ENCODE measurements around the gene ACTA2. TPM values are rescaled to one million over a fixed set of nuclear protein-coding genes. Genes with fewer than 3 reads are reported as not detected.
A peak's percentile ranks its signal among the peaks of the same experiment; 100 is the strongest.
"Not testable (repeated sequence)": the region's sequence is repeated elsewhere in the genome, so short reads cannot be mapped to it uniquely, and the experiment has no call there.

The ACTA2 gene
- total RNA-seq, 1 experiment from 2014 or later, result 52.2 TPM

DNA sequence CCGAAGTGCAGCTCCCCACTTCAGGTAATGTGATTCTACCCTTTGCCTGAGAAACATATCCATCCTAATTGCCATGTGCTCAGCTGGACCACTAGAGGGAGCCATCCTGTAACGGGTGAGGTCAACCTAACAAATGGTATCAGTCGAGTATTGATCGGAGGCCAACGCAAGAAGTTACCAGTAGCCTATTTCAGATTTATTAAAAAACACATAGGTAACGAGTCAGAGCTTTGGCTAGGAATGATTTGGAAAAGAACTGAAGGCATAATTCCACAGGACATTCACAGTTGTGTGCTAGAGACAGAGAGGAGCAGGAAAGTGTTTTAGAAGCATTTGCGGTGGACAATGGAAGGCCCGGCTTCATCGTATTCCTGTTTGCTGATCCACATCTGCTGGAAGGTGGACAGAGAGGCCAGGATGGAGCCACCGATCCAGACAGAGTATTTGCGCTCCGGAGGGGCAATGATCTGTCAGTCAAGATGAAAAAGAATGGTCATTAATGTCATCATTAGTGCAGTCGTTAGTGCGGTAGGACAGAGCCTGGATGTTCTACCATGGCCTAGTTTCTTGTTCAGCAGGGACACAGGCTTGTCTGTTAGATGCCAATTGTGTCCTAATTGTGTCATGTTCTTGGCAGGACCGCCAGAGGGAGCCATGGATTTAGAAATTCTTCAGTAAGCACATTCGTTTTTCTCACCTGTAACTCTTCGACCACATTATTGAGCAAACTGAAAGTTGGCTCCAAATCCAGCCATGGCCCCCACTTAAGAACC is 17.5 kb downstream of the ACTA2 start:
- TSS peak; percentile 17 for BruUV-seq (replicated peaks)
- POLR2A ChIA-PET (ENCODE audit: low non-redundant PET), result no interaction called here
- intact Hi-C loops (cut with micrococcal nuclease; ENCODE audit: unreplicated experiment), result loop anchor here (1.0 to 10.0 kb wide), 5 partner anchors 52 to 282 kb away; no protein-coding TSS in a partner anchor
- CTCF ChIA-PET, result interaction anchor here (0.5 to 1.4 kb wide), 8 partner anchors 15 to 370 kb away, joined by 3 to 13 read pairs (median 3); partner anchors contain the start of gene CH25H
- Histone ChIP-seq H3K9me3 (ENCODE audit: low read depth, low read length, poor library complexity, severe bottlenecking) (no peaks in the 10 kb centered on the region), H3K36me3 (ENCODE audit: insufficient read depth, low read length, poor library complexity, severe bottlenecking) (peaks cover 26% of the 10 kb centered on the region), H3K4me3 (ENCODE audit: low read depth, low read length, poor library complexity, severe bottlenecking) (no peak overlapping the region), H3K27ac (ENCODE audit: low read depth, low read length, poor library complexity, severe bottlenecking) (peak overlapping the region; percentile 60), H3K27me3 (replicated peaks; ENCODE audit: insufficient read depth, low read depth, low read length, poor library complexity) (no peaks in the 10 kb centered on the region), H3K4me1 (ENCODE audit: insufficient read depth, low read length, poor library complexity, severe bottlenecking) (peaks cover 24% of the 10 kb centered on the region)
- peak; percentile 86 for DNase-seq (ENCODE audit: low spot score)
- TF ChIP-seq, protein P1, sequence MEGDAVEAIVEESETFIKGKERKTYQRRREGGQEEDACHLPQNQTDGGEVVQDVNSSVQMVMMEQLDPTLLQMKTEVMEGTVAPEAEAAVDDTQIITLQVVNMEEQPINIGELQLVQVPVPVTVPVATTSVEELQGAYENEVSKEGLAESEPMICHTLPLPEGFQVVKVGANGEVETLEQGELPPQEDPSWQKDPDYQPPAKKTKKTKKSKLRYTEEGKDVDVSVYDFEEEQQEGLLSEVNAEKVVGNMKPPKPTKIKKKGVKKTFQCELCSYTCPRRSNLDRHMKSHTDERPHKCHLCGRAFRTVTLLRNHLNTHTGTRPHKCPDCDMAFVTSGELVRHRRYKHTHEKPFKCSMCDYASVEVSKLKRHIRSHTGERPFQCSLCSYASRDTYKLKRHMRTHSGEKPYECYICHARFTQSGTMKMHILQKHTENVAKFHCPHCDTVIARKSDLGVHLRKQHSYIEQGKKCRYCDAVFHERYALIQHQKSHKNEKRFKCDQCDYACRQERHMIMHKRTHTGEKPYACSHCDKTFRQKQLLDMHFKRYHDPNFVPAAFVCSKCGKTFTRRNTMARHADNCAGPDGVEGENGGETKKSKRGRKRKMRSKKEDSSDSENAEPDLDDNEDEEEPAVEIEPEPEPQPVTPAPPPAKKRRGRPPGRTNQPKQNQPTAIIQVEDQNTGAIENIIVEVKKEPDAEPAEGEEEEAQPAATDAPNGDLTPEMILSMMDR (conservative IDR thresholded peaks at IDR 0.05; ENCODE audit: low read depth, low read length), result peak; percentile 92
- TF ChIP-seq EZH2 (IDR thresholded peaks at IDR 0.05; ENCODE audit: borderline replicate concordance, low read depth, low read length, poor library complexity, severe bottlenecking), result no peak

DNA sequence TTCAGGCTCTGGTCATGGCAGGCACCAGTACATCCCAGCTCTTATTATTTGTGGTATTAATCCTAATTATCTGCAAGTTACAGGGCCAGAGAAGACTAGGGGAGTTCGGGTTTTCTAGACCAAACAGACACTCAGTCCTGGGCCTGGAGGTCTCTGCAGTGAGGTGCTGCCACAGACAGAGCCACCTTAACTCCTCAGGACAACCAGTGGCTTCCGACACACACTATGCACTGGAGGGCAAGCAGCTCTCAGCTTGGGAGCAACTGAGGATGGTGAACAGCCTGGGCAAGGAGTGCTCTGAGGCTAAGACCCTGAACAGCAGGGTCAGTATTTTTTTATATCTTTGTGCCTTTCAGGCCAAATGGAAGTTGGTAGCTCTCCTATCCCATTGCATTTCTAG is 19.0 kb downstream of the ACTA2 start:
- H3K27ac ChIP-seq (ENCODE audit: low read depth, low read length, poor library complexity, severe bottlenecking), result no peak overlapping the region
- no TSS peak for BruUV-seq (replicated peaks)

DNA sequence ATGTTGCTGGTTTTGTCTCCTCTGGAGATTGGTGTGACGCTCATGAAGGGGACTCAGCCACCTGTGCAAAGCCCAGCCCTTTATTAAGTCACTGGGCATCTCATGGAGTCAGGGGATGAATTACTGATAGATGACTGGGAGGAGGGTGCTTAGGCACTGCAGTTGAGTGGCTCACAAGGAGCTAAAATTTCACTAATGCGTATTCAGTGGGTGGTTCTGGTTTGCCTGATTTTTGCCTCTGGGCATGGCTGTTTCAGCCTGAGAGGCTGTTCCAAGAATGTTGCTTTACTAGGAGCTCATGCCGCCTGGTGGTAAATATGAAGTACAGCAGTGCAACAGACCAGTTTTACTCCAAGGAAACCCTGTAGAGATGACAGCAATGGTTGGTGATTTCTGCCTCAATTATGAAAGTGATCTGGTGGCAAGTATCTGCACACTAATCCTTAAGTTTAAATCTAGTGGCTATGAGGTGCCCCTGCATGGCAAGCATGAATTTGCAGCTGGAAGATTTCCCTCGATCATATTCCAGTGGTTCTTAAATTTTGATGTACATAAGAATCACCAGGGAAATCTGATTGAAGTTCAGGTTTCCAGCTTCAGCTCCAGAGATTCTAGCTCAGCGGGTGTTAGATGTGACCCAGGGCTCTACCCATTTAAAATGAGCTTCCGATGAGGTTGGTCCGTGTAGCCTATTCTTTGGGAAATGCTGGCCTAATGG is 19.9 kb downstream of the ACTA2 start:
- Histone ChIP-seq H3K9me3 (ENCODE audit: low read depth, low read length, poor library complexity, severe bottlenecking) (no peaks in the 10 kb centered on the region), H3K4me3 (ENCODE audit: low read depth, low read length, poor library complexity, severe bottlenecking) (no peak overlapping the region), H3K27ac (ENCODE audit: low read depth, low read length, poor library complexity, severe bottlenecking) (no peak overlapping the region), H3K27me3 (replicated peaks; ENCODE audit: insufficient read depth, low read depth, low read length, poor library complexity) (no peaks in the 10 kb centered on the region), H3K4me1 (ENCODE audit: insufficient read depth, low read length, poor library complexity, severe bottlenecking) (peaks cover 24% of the 10 kb centered on the region), H3K36me3 (ENCODE audit: insufficient read depth, low read length, poor library complexity, severe bottlenecking) (peaks cover 18% of the 10 kb centered on the region)
- peak; percentile 93 for DNase-seq (ENCODE audit: low spot score)
- TF ChIP-seq, protein P1 (conservative IDR thresholded peaks at IDR 0.05; ENCODE audit: low read depth, low read length), result peak; percentile 93
- TF ChIP-seq EZH2 (IDR thresholded peaks at IDR 0.05; ENCODE audit: borderline replicate concordance, low read depth, low read length, poor library complexity, severe bottlenecking), result no peak
- no TSS peak for BruUV-seq (replicated peaks)
- ChIA-PET CTCF (interaction anchor here (0.5 to 3.7 kb wide), 13 partner anchors 32 to 368 kb away, joined by 3 to 74 read pairs (median 4); partner anchors contain the start of genes RNLS and STAMBPL1), POLR2A (ENCODE audit: low non-redundant PET) (interaction anchor here (0.5 to 0.9 kb wide), 2 partner anchors 46 to 96 kb away, joined by 3 read pairs; no protein-coding TSS in a partner anchor)
- intact Hi-C loops (cut with micrococcal nuclease; ENCODE audit: unreplicated experiment), result loop anchor here (1.0 to 10.0 kb wide), 4 partner anchors 52 to 366 kb away; partner anchors contain the start of gene STAMBPL1

More for the DNA sequence above, 19.0 kb downstream of the ACTA2 start:
- no peak for DNase-seq (ENCODE audit: low spot score)
- TF ChIP-seq, protein P1 (conservative IDR thresholded peaks at IDR 0.05; ENCODE audit: low read depth, low read length), result no peak
- no peak for TF ChIP-seq EZH2 (IDR thresholded peaks at IDR 0.05; ENCODE audit: borderline replicate concordance, low read depth, low read length, poor library complexity, severe bottlenecking)
- H3K36me3 ChIP-seq (ENCODE audit: insufficient read depth, low read length, poor library complexity, severe bottlenecking), result peaks cover 26% of the 10 kb centered on the region
- no peak overlapping the region for H3K4me3 ChIP-seq (ENCODE audit: low read depth, low read length, poor library complexity, severe bottlenecking)
- CTCF ChIA-PET, result interaction anchor here (1.2 to 3.7 kb wide), 7 partner anchors 54 to 369 kb away, joined by 3 to 74 read pairs (median 7); partner anchors contain the start of gene STAMBPL1
- no peaks in the 10 kb centered on the region for H3K27me3 ChIP-seq (replicated peaks; ENCODE audit: insufficient read depth, low read depth, low read length, poor library complexity)
- no peaks in the 10 kb centered on the region for H3K9me3 ChIP-seq (ENCODE audit: low read depth, low read length, poor library complexity, severe bottlenecking)
- peaks cover 24% of the 10 kb centered on the region for H3K4me1 ChIP-seq (ENCODE audit: insufficient read depth, low read length, poor library complexity, severe bottlenecking)
- POLR2A ChIA-PET (ENCODE audit: low non-redundant PET), result no interaction called here
- intact Hi-C loops (cut with micrococcal nuclease; ENCODE audit: unreplicated experiment), result loop anchor here (2.0 to 10.0 kb wide), 3 partner anchors 53 to 367 kb away; partner anchors contain the start of gene STAMBPL1

DNA sequence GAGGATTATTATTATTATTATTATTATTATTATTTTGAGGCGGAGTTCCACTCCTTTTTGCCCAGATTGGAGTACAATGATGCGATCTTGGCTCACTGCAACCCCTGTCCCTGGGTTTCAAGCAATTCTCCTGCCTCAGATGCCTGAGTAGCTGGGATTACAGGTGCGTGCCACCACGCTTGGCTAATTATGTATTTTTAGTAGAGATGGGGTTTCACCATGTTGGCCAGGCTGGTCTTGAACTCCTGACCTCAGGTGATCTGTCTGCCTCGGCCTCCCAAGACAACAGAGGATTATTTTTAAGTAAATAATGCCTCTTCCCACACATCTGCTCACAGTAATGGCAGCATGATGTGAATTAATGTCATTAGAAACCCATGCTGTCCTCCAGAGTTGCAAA is 20.5 kb downstream of the ACTA2 start:
- BruUV-seq (replicated peaks); H3K27me3 ChIP-seq (replicated peaks; ENCODE audit: insufficient read depth, low read depth, low read length, poor library complexity); H3K27ac ChIP-seq (ENCODE audit: low read depth, low read length, poor library complexity, severe bottlenecking); H3K4me3 ChIP-seq (ENCODE audit: low read depth, low read length, poor library complexity, severe bottlenecking); DNase-seq (ENCODE audit: low spot score); H3K9me3 ChIP-seq (ENCODE audit: low read depth, low read length, poor library complexity, severe bottlenecking): not testable (repeated sequence)
- Histone ChIP-seq H3K4me1 (ENCODE audit: insufficient read depth, low read length, poor library complexity, severe bottlenecking) (peaks cover 24% of the 10 kb centered on the region), H3K36me3 (ENCODE audit: insufficient read depth, low read length, poor library complexity, severe bottlenecking) (peaks cover 12% of the 10 kb centered on the region)
- intact Hi-C loops (cut with micrococcal nuclease; ENCODE audit: unreplicated experiment), result loop anchor here (1.0 to 10.0 kb wide), 4 partner anchors 51 to 365 kb away; partner anchors contain the start of gene STAMBPL1
- POLR2A ChIA-PET (ENCODE audit: low non-redundant PET), result interaction anchor here (0.9 kb wide), 1 partner anchor 96 kb away, joined by 3 read pairs; no protein-coding TSS in a partner anchor
- CTCF ChIA-PET, result interaction anchor here (0.5 to 3.7 kb wide), 13 partner anchors 31 to 367 kb away, joined by 3 to 74 read pairs (median 4); partner anchors contain the start of gene RNLS

All from A673 (cell line).